ENCODE data around the gene SPECC1L. TPM values are rescaled to one million over a fixed set of nuclear protein-coding genes. Genes with fewer than 3 reads are reported as not detected.

The SPECC1L gene
- total RNA-seq, 1 donor from 2014 or later: 86.2 TPM

DNA sequence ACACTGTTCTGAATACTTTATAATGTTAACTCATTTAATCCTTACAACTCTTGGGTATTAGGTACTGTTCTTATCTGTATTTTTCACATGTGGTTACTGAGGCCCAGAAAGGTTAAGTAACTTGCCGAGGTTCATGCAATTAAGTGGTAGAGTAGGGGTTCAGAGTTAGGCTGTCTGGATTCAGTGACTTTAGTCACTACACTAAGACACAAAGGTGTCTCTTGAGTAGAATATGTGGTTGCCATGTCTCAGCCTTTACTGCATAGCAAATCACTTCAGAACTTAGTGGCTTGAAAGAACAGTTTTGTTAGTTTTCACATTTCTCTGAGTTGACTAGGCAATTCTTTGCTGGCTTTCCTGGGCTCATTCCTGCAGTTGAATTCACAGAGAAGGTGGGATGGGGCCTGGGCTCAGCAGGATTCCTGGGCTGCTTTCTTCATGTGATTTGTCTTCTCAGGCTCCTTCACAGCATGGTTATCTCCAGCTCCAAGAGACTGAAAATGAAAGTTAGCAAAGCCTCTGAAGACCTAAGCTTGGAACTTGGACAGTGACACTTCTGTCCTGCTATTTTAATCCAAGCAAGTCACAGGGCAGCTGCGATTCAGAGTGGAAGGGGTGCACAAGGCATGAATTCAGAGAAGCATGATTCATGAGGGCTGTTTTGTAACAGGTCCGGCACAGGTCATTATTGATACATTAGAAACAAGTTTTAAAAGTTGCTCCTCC lies 68.3 kb downstream of the SPECC1L start:
- ATAC-seq: peak; percentile 63
- intact Hi-C loops (cut with DNase I): no loop called here
- no peak for DNase-seq (ENCODE audit: low spot score)

DNA sequence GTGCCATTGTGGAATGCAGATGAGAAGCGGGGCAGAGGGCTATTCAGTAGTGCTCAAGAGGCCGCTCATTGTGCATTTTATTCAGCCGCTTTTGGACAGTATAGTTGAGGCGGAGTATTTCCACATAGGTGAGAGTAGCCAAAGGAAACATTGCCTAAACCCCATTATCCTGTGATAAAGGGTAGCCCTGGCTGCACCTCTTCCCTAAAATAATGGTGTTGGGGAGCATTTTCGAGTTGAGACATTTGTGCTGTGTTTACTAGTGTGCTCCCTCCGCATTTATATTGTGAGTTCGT lies 68.8 kb downstream of the SPECC1L start:
- ATAC-seq (peak; percentile 51), DNase-seq (ENCODE audit: low spot score) (no peak)
- intact Hi-C loops (cut with DNase I): no loop called here

DNA sequence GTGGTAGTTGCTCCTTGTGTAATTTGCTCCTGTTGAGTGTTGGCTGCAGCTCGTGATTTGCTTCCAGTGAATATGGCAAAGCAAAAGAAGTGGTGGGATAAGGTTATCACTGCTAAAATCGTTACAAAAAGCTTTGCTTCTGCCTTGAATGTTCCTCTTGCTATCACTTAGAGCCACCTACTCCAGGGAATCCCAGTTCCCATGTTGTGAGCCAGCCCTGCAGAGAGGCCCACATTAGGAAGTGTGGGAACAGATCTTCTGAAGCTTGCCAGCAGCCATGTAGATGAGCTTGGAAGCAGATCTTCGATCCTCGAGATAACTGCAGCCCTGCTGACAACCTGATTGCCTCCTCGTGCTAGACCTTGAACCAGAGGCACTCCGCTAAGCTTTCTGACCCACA lies 71.0 kb downstream of the SPECC1L start:
- intact Hi-C loops (cut with DNase I): no loop called here
- DNase-seq (ENCODE audit: low spot score): no peak
- no peak for ATAC-seq

DNA sequence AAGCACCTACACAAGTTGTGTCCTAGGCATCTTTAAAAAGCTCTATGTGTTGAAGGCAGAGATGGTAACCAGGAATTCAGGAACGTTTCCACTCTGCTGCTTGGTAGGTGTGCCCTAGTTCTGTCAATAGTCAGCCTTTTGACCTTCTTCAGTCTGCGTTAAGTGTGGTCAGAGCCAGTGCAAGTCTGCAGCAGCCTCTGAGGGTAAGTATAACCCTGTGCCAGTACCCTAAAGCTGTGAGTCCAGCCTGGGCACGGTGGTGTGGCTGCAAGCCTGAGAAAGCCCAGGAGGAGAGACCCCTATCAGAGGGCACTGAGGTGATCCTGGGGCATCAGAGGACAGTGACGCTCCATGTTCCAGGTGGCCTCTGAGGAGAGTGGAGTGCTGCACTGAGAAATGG lies 80.0 kb downstream of the SPECC1L start:
- intact Hi-C loops (cut with DNase I): no loop called here
- DNase-seq (ENCODE audit: low spot score) (no peak), ATAC-seq (no peak)

DNA sequence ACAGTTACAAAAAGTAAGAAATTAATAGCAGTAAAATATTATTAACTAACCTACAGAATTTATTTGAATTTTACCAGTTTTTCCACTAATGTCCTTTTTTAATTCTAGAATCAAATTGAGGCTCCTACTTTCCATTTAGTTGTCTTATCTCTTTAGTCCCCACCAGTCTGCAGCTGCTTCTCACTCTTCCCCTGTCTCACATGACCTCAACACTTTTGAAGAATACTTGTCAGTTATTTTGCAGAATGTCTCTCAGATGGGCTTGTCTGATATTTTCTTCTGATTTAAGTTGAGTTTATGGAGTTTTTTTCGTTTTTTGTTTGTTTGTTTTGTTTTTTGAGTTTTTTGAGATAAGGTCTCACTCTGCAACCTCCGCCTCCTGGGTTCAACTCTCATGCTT lies 82.5 kb downstream of the SPECC1L start:
- intact Hi-C loops (cut with DNase I): no loop called here
- DNase-seq (ENCODE audit: low spot score): no peak
- no peak for ATAC-seq

DNA sequence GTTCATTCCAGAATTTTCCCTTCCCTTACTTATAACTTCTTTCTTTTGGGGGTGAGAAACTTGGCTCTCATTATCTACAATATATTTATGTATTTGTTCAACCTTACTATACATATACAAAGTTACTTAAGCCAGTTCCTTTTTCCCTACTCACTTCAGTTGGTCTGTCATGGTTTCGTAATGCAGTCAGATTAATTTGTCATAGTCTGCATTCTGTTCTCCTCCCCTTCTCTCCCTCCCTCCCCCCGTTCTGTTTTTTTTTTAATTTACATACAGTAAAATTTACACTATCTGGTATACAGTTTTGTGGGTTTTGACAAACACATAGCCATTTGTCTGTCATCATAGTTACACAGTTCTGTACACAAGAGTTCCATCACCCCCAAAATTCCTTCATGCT lies 84.9 kb downstream of the SPECC1L start:
- intact Hi-C loops (cut with DNase I): no loop called here
- DNase-seq (ENCODE audit: low spot score) (no peak), ATAC-seq (no peak)

DNA sequence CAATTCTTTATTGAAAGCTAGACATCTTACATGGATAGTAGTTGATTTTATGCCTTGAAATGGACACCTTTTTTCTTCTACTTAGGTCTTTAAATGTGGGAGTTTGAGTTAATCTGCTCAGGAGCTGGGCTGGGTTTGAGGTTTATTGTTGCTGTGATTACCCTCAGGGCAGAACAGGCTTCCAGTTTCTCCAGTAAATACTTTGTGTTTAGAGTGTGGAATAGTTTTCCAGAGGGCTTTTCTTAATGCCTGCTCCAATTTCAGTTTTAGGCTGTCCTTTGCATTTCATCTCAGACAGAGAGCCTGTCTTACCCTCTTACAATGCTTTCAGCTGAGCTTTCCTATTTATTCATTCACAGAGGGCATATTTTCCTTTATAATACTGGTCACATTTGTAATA lies 86.9 kb downstream of the SPECC1L start:
- ATAC-seq (no peak), DNase-seq (ENCODE audit: low spot score) (no peak)
- intact Hi-C loops (cut with DNase I): no loop called here

DNA sequence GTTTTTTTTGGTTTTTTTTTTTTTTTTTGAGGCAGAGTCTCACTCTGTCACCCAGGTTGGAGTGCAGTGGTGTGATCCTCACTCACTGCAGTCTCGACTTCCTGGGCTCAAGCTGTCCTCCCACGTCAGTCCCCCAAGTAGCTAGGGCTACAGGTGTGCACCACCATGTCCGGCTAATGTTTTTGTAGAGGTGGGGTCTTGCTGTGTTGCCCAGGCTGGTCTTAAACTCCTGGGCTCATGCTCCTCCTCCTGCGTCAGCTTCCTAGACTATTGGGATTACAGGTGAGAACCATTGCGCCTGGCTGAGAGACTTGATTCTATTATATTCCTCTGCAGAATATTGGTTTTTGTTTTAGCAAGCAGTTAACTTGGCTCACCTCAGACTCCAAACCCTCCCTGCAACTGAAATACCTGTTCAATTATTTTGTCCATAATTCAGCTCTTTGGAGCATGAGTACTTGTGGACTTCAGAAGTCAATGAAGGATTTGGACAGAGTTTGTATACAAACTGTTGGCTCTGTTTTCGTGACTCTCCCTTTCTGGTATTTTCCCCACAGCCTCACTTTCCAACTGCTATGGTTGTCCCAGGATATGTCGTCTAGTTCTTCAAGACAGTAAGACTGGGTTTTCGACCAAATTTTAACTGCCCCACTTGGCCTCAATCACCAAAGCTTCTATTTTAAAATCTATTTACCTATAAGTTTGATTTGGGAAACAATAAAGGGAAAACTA lies 87.6 kb downstream of the SPECC1L start:
- intact Hi-C loops (cut with DNase I): no loop called here
- DNase-seq (ENCODE audit: low spot score) (no peak), ATAC-seq (no peak)

DNA sequence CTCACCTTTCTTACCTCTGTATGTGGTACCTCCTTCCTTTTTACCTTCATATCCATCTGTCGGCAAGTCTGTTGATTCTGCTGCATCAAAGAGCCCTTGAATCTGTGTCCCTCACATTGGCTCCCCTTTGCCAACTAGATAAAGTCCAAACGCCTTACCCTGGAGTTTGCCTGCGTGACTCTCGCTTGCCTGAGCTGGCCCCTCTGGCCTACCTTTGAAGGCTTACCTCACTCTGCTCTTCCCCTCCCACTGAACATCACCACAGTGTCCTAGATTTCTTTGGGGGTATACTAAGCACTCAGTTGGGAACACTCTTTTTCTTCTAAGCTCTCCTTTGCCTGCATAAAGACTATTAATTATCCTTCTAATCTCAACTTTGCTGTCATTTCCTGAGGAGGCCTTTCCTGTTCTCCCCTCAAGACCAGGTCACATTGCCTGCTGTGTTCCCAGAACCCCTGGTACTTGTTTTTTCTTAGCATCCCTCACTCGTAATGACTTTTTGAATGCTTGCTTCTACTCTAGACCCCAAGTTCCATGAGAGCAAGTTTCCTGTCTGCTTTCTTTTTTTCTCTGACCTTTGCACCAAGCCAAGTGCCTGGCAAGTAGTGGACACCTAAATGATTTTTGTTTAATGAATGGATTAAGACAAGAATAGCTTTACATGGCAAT lies 89.0 kb downstream of the SPECC1L start:
- intact Hi-C loops (cut with DNase I): no loop called here
- no peak for ATAC-seq
- DNase-seq (ENCODE audit: low spot score): no peak

DNA sequence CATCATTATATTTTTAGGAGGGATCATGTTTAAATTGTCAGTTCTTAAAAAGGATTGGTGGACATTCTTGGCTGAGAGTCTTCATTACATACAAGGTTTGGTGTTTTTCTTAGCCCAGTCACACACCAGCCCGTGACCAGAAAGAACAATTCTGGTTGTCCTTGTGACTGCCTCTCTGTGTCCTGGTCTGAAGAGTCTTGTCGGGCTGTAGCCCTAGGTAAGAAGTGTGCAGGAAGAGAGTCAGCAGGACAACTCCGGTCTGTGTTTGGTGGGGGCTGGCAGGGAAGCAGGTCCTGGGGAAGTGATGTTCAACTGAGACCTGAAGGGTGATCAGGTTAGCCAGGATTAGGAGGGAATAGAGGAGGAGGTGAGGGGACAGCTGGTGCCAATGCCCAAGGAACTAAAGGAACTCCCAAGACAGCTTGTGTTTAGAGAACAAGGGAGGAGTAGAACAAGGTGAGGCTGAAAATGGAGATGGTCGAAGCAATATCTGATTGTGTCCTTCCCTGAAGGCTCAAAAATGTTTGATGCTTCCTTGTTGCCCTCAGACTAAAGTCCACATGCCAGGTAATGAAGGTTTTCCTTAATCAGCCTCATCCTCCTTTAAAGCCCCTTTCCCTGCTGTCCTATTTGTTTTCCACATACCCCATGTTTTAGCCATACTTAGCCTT lies 91.5 kb downstream of the SPECC1L start:
- DNase-seq (ENCODE audit: low spot score): no peak
- intact Hi-C loops (cut with DNase I): loop anchor here (1.0 kb wide), 1 partner anchor 35 kb away; no protein-coding TSS in a partner anchor
- ATAC-seq: no peak

DNA sequence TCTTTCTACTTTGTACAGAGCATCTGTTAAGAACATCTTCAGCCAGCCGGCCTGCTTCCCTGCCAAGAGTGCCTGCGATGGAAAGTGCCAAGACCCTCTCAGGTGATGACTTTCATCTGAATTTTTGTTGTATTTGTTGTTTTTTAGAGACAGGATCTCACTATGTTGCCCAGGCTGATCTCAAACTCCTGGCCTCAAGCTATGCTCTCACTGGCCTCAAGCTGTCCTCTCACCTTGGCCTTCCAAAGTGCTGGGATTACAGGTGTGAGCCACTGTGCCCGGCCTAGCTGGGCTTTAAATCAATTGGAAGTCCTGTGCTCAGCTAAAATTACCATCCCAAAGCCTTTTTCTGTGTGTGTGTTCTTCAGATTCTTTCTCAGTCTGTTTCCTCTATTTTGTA lies 92.6 kb downstream of the SPECC1L start:
- DNase-seq (ENCODE audit: low spot score) (no peak), ATAC-seq (no peak)
- intact Hi-C loops (cut with DNase I): no loop called here

DNA sequence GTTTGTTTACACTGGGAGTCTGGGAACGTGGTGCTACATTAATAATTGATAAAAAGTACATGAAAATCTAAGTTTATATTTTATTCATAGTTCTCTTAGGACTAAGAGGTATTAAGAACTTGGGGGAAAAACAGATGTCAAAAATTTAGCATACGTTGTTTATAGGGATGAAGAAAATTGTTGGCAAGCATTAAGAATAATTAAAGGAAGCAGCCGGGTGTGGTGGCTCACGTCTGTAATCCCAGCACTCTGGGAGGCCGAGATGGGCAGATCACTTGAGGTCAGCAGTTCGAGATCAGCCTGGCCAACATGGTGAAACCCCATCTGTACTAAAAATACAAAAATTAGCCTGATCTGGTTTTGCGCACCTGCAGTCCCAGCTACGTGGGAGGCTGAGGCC lies 96.1 kb downstream of the SPECC1L start:
- DNase-seq (ENCODE audit: low spot score) (no peak), ATAC-seq (no peak)
- intact Hi-C loops (cut with DNase I): no loop called here

DNA sequence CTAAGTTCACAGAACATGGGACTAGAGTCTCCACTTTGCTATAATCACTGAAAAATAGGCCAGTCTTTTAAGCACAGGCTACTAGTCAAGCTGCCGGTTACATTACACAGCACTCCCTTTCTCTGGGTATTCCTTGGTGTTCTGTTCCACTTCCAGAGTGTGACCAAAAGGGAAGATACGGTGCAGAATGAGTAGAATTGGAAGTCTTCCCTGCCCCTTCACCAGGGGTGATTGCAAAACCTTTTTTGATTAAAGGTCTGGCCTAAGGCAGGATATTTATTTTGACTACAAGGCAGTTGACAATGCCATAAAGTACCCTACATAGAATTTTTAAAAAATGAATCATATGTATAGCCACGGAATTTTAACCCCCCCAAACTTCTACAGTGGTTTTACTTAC lies 97.2 kb downstream of the SPECC1L start:
- intact Hi-C loops (cut with DNase I): no loop called here
- DNase-seq (ENCODE audit: low spot score) (no peak), ATAC-seq (peak; percentile 36)

DNA sequence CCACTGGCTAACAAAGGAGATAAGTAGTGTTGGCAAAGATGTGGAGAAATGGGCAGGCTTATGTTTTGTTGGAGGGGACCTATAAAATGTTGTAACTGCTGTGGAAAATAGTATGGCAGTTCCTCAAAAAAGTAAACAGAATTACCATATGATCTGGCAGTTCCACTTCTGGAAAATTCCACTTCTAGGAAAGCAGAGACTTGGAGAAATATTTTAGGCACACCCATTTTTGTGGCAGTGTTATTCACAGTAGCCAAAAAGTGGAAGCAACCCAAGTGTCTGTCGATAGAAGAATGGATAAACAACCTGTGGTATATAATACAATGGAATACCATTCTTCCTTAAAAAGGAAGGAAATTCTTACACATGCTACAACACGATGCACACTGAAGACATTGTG lies 99.8 kb downstream of the SPECC1L start:
- DNase-seq (ENCODE audit: low spot score) (no peak), ATAC-seq (no peak)
- intact Hi-C loops (cut with DNase I): no loop called here

DNA sequence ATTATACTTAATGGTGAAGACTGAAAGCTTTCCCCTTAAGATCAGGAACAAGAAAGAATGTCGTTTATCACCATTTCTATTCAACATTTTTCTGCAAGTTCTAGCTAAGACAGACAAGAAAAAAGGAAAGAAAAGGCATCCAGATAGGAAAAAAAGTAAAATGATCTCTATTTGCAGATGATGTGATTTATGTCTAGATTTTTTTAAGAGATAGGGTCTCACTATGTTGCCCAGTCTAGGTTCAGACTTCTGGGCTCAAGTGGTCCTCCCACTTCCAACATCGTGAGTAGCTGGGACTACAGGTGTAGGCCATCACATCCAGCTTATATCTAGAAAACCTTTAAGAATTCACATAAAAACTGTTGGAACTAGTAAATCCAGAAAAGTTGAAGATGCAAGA lies 105.4 kb downstream of the SPECC1L start:
- intact Hi-C loops (cut with DNase I): no loop called here
- DNase-seq (ENCODE audit: low spot score) (no peak), ATAC-seq (no peak)

DNA sequence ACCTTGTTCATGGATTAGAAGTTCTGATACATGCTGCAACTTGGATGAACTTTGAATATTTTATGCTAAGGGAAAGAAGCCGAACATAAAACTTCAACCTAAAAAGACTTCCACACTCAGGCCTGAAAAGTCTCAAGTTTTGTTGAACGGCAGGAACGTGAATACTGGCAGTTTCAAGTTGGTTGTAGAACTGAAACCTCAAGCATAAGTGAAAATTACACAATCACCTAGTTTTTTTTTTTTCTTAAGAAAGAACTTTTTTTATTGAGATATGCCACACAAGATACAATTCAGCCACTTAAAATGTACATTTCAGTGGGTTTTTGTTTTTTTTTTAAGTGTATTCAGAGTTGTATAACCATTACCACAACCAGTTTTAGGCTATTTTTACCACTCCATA lies 106.0 kb downstream of the SPECC1L start:
- no peak for ATAC-seq
- no peak for DNase-seq (ENCODE audit: low spot score)
- intact Hi-C loops (cut with DNase I): no loop called here

DNA sequence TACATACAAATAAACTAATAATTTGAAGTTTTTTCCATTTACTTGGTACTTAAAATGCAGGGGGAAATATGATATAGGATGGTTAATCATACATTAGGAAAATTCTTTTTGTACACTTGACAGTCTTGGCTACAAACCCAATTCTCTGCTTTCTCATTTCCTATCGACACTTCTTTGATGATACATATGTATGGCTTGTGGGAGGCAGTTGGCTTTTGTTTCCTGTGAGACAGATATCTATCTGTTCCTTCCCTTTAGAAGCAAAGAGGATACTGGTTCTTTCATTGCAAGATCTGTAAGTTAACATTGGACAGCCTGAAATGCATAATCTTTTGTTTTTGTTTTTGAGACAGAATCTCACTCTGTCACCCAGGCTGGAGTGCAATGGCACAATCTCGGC lies 108.9 kb downstream of the SPECC1L start:
- DNase-seq (ENCODE audit: low spot score): no peak
- ATAC-seq: no peak
- intact Hi-C loops (cut with DNase I): no loop called here

DNA sequence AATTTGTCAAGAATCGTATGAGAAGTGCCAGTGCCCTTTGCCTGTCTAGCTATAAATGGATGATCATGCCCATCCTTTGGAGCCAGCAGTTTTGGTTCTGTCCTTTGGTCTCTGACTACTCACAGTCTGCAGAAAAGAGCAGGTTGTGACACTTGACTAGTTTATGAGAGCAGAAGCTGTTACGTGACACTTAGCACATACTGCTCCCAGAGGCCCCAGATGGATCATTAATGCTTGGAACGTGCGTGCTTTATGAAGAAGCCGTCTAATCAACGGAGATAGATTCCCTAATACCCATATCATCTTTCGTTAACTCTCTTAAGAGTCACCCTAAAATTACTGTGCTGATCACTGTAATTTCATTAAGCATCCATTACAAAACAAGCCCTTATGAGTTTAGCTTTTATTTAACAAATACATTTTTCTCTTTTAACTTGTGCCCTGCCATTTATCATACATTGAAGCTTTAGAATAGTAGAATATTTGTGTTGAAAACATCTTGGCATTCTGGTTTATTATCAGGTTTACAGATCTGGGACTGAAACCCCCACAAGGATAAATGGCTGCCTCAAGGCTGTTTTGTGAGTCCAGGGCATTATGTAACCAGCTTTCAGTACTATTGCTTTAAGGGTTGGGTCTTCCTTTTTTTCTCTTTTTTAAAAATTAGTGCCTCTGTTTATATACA lies 109.7 kb downstream of the SPECC1L start:
- ATAC-seq (peak; percentile 34), DNase-seq (ENCODE audit: low spot score) (no peak)
- intact Hi-C loops (cut with DNase I): no loop called here

DNA sequence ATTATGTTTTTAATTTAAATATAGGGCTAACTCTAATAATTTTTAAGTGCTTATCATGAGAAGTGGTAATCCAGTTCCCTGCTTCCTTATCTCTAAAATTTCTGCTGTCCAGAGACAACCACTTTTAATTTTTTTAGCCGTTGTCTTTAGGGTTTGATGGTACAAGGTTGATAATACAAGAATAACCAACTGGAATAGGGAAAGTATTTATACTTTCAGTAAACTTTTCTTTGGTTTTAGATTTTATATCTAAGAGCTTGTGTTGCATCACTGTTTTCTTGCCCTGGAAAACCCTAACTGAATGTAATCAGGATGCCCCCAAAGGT lies 110.2 kb downstream of the SPECC1L start:
- intact Hi-C loops (cut with DNase I): no loop called here
- DNase-seq (ENCODE audit: low spot score): no peak
- ATAC-seq: no peak

DNA sequence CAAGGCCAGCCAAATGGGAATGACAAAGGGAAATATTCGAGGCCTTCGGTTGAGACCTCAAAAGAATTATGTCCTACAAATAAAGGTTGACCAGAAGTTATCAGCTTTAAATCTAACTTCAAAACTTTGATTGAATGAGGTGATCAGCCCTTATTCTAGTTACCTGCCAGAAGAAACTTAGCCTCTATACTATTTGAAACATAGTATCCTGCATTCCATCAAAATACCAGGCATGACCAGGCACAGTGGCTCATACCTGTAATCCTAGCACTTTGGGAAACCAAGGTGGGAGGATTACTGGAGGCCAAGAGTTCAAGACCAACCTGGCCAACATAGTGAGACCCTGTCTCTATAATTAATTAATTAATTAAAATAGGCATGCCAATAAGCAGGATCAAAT lies 112.4 kb downstream of the SPECC1L start:
- DNase-seq (ENCODE audit: low spot score) (no peak), ATAC-seq (no peak)
- intact Hi-C loops (cut with DNase I): no loop called here

All from sciatic nerve (tissue), 2 donors.